ENCODE measurements around the gene ALDH1A2.

ALDH1A2 gene

DNA sequence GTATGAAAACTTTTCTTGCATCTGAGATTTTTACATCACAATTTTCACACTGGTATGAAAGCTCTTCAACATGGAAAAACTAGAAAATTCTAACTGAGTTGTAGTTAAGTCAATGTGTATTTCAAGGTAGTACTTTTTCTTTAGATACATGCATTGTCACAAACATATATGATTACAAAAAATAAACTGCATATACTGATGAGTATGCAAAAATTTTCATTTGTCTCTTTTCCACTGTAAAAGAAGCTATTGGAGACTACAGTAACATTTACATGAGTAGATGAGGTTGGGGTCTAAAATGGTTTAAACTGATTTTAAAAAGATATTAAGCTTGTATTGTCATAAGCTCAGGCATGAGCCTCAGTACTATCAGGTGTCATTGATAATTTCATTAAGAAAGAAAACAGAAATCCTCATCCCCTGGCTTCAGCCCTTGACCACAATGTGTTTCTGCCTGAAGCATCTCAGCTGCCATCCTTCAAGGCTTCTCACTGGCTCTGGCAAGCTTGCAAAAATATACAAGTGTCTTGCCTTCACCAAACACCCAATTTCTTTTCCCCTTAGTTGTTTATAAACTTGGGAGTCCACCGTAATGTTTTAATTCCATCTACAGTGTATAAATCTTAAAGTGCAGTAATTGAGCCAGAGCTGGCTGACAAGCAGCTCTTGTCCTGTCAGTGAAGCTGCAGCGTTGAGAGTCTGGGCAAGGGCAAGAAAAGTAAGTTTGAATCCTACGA is 71.9 kb downstream of the ALDH1A2 start:
- POLR2A ChIA-PET: no interaction called here
- CTCF ChIA-PET: no interaction called here
- no peaks in the 10 kb centered on the region for H3K36me3 ChIP-seq (ENCODE audit: control insufficient read depth in 4 of 4, insufficient read depth in 4 of 4, low read length in 3 of 4)
- H3K9me3 ChIP-seq (ENCODE audit: control extremely low read depth in 1 of 5, control insufficient read depth in 4 of 5, insufficient read depth in 2 of 5, low read depth in 1 of 5, low read length in 4 of 5): no peaks in the 10 kb centered on the region
- H3K4me3 ChIP-seq (ENCODE audit: control insufficient read depth in 1 of 7, extremely low read depth in 1 of 7, insufficient read depth in 4 of 7, low read depth in 2 of 7, low read length in 6 of 7): no peak overlapping the region
- peaks cover 2 to 8% (median 3%) of the 10 kb centered on the region in 5 experiments for H3K27me3 ChIP-seq (replicated peaks in 2 of 5; ENCODE audit: control insufficient read depth in 4 of 5, insufficient read depth in 5 of 5, low read length in 4 of 5)
- DNase-seq: no peak
- 94% methylated on average over 3 of the region's 3 CpGs for WGBS (ENCODE audit: insufficient coverage)
- H3K27ac ChIP-seq (ENCODE audit: insufficient read depth in 1 of 2, low read depth in 1 of 2, low read length in 2 of 2, poor library complexity in 1 of 2, severe bottlenecking in 2 of 2): no peak overlapping the region
- H3K4me1 ChIP-seq (ENCODE audit: control extremely low read depth in 1 of 4, control insufficient read depth in 4 of 4, insufficient read depth in 4 of 4, low read length in 3 of 4): no peaks in the 10 kb centered on the region

DNA sequence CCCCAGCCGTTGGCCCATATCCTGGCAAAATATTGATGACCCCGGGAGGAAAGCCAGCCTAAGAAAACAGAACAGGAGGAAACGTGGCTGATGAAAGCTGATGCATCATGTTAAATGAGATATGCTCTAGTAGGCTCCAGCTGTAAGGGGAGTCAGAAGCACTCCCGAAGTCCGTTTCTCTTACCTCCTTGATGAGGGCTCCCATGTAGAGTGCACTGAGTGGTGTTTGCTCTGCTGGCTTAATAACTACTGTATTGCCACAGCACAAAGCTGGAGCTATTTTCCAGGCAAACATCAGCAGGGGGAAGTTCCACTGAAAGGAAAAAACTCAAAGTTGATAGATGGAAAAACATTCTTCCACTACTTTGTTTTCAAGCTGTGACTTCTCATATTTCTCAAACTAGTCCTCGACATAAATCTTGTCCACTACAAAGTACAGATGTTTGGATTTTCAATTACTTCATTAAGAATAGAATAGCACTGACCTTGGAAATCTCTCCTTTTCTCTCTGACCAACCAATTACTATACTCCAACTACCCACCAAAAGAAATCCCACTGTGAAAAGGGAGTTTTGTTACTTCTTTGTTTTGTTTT is 72.7 kb downstream of the ALDH1A2 start:
- 88% methylated on average over 4 of the region's 6 CpGs for WGBS (ENCODE audit: insufficient coverage)
- no peak overlapping the region for H3K27ac ChIP-seq (ENCODE audit: insufficient read depth in 1 of 2, low read depth in 1 of 2, low read length in 2 of 2, poor library complexity in 1 of 2, severe bottlenecking in 2 of 2)
- H3K27me3 ChIP-seq (replicated peaks in 2 of 5; ENCODE audit: control insufficient read depth in 4 of 5, insufficient read depth in 5 of 5, low read length in 4 of 5): peaks cover 0 to 8% (median 3%) of the 10 kb centered on the region in 5 experiments
- no peak for DNase-seq
- CTCF ChIA-PET: no interaction called here
- no peaks in the 10 kb centered on the region for H3K9me3 ChIP-seq (ENCODE audit: control extremely low read depth in 1 of 5, control insufficient read depth in 4 of 5, insufficient read depth in 2 of 5, low read depth in 1 of 5, low read length in 4 of 5)
- no peaks in the 10 kb centered on the region for H3K36me3 ChIP-seq (ENCODE audit: control insufficient read depth in 4 of 4, insufficient read depth in 4 of 4, low read length in 3 of 4)
- no peaks in the 10 kb centered on the region for H3K4me1 ChIP-seq (ENCODE audit: control extremely low read depth in 1 of 4, control insufficient read depth in 4 of 4, insufficient read depth in 4 of 4, low read length in 3 of 4)
- H3K4me3 ChIP-seq (ENCODE audit: control insufficient read depth in 1 of 7, extremely low read depth in 1 of 7, insufficient read depth in 4 of 7, low read depth in 2 of 7, low read length in 6 of 7): no peak overlapping the region
- POLR2A ChIA-PET: no interaction called here

DNA sequence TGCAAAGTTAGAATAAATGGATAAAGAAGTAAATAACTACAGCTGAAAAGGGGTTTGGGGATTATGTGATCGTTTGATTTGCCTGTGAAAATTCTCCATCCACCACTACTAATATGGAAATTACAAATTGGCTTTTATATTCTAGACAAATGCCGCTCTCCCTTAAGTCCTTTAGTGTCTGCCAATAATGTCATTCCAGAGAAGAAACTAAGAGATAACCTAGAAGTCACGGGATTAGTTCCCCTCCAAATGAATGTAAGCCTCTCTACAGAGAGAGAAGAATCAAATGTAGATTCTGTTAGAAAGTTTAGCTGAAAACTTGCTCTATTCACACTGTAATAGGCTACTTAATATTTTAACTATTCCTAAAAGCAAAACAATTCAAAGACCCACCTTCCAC is 92.0 kb downstream of the ALDH1A2 start:
- ChIA-PET POLR2A (no interaction called here), CTCF (no interaction called here)
- H3K36me3 ChIP-seq (ENCODE audit: control insufficient read depth in 4 of 4, insufficient read depth in 4 of 4, low read length in 3 of 4): no peaks in the 10 kb centered on the region
- peaks cover 0 to 11% (median 2%) of the 10 kb centered on the region in 5 experiments for H3K27me3 ChIP-seq (replicated peaks in 2 of 5; ENCODE audit: control insufficient read depth in 4 of 5, insufficient read depth in 5 of 5, low read length in 4 of 5)
- H3K4me1 ChIP-seq (ENCODE audit: control extremely low read depth in 1 of 4, control insufficient read depth in 4 of 4, insufficient read depth in 4 of 4, low read length in 3 of 4): no peaks in the 10 kb centered on the region
- WGBS (ENCODE audit: insufficient coverage): no CpG with 5 or more reads among the region's 3 CpGs
- H3K4me3 ChIP-seq (ENCODE audit: control insufficient read depth in 1 of 7, extremely low read depth in 1 of 7, insufficient read depth in 4 of 7, low read depth in 2 of 7, low read length in 6 of 7): no peak overlapping the region
- peaks cover 0 to 1% (median 0%) of the 10 kb centered on the region in 5 experiments for H3K9me3 ChIP-seq (ENCODE audit: control extremely low read depth in 1 of 5, control insufficient read depth in 4 of 5, insufficient read depth in 2 of 5, low read depth in 1 of 5, low read length in 4 of 5)
- DNase-seq: no peak
- H3K27ac ChIP-seq (ENCODE audit: insufficient read depth in 1 of 2, low read depth in 1 of 2, low read length in 2 of 2, poor library complexity in 1 of 2, severe bottlenecking in 2 of 2): no peak overlapping the region

DNA sequence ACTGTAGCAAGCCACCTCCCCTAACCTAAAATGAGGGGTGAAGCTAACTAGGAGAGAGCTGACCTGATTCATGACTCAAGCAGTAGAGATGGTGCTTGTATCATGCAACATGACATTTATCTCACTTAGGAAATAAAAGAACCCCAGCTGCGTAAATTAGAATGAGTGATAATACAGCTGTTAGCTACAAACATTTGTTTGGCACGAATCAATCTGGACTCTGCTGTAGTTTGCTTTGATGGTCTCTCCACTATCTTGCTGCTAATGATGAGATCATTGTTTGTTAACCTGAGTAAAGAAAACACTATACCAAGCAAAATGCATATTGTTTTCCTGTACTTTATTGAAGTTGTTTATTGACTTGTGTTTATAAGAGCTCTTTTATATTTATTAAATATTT is 92.6 kb downstream of the ALDH1A2 start:
- Histone ChIP-seq H3K4me1 (ENCODE audit: control extremely low read depth in 1 of 4, control insufficient read depth in 4 of 4, insufficient read depth in 4 of 4, low read length in 3 of 4) (no peaks in the 10 kb centered on the region), H3K4me3 (ENCODE audit: control insufficient read depth in 1 of 7, extremely low read depth in 1 of 7, insufficient read depth in 4 of 7, low read depth in 2 of 7, low read length in 6 of 7) (no peak overlapping the region), H3K9me3 (ENCODE audit: control extremely low read depth in 1 of 5, control insufficient read depth in 4 of 5, insufficient read depth in 2 of 5, low read depth in 1 of 5, low read length in 4 of 5) (peaks cover 0 to 1% (median 0%) of the 10 kb centered on the region in 5 experiments), H3K27ac (ENCODE audit: insufficient read depth in 1 of 2, low read depth in 1 of 2, low read length in 2 of 2, poor library complexity in 1 of 2, severe bottlenecking in 2 of 2) (no peak overlapping the region), H3K36me3 (ENCODE audit: control insufficient read depth in 4 of 4, insufficient read depth in 4 of 4, low read length in 3 of 4) (no peaks in the 10 kb centered on the region), H3K27me3 (replicated peaks in 2 of 5; ENCODE audit: control insufficient read depth in 4 of 5, insufficient read depth in 5 of 5, low read length in 4 of 5) (peaks cover 0 to 11% (median 2%) of the 10 kb centered on the region in 5 experiments)
- CTCF ChIA-PET: no interaction called here
- POLR2A ChIA-PET: no interaction called here
- WGBS (ENCODE audit: insufficient coverage): 90% methylated on average over 2 of the region's 2 CpGs
- DNase-seq: no peak

GRCh38 chr15:57969996-57970395 is 95.5 kb downstream of the ALDH1A2 start:
- no peaks in the 10 kb centered on the region for H3K36me3 ChIP-seq (ENCODE audit: control insufficient read depth in 4 of 4, insufficient read depth in 4 of 4, low read length in 3 of 4)
- peaks cover 0 to 1% (median 0%) of the 10 kb centered on the region in 5 experiments for H3K9me3 ChIP-seq (ENCODE audit: control extremely low read depth in 1 of 5, control insufficient read depth in 4 of 5, insufficient read depth in 2 of 5, low read depth in 1 of 5, low read length in 4 of 5)
- POLR2A ChIA-PET: no interaction called here
- H3K4me1 ChIP-seq (ENCODE audit: control extremely low read depth in 1 of 4, control insufficient read depth in 4 of 4, insufficient read depth in 4 of 4, low read length in 3 of 4): no peaks in the 10 kb centered on the region
- peaks cover 0 to 15% (median 0%) of the 10 kb centered on the region in 5 experiments for H3K27me3 ChIP-seq (replicated peaks in 2 of 5; ENCODE audit: control insufficient read depth in 4 of 5, insufficient read depth in 5 of 5, low read length in 4 of 5)
- no peak overlapping the region for H3K4me3 ChIP-seq (ENCODE audit: control insufficient read depth in 1 of 7, extremely low read depth in 1 of 7, insufficient read depth in 4 of 7, low read depth in 2 of 7, low read length in 6 of 7)
- CTCF ChIA-PET: no interaction called here
- DNase-seq: no peak
- no peak overlapping the region for H3K27ac ChIP-seq (ENCODE audit: insufficient read depth in 1 of 2, low read depth in 1 of 2, low read length in 2 of 2, poor library complexity in 1 of 2, severe bottlenecking in 2 of 2)

GRCh38 chr15:57969355-57969754 is 96.2 kb downstream of the ALDH1A2 start:
- CTCF ChIA-PET: no interaction called here
- POLR2A ChIA-PET: no interaction called here
- no peaks in the 10 kb centered on the region for H3K4me1 ChIP-seq (ENCODE audit: control extremely low read depth in 1 of 4, control insufficient read depth in 4 of 4, insufficient read depth in 4 of 4, low read length in 3 of 4)
- peak; percentile 2 to 19 (median 7) for DNase-seq
- H3K9me3 ChIP-seq (ENCODE audit: control extremely low read depth in 1 of 5, control insufficient read depth in 4 of 5, insufficient read depth in 2 of 5, low read depth in 1 of 5, low read length in 4 of 5): no peaks in the 10 kb centered on the region
- no peak overlapping the region for H3K4me3 ChIP-seq (ENCODE audit: control insufficient read depth in 1 of 7, extremely low read depth in 1 of 7, insufficient read depth in 4 of 7, low read depth in 2 of 7, low read length in 6 of 7)
- H3K27me3 ChIP-seq (replicated peaks in 2 of 5; ENCODE audit: control insufficient read depth in 4 of 5, insufficient read depth in 5 of 5, low read length in 4 of 5): peaks cover 0 to 12% (median under 1%) of the 10 kb centered on the region in 5 experiments
- H3K27ac ChIP-seq (ENCODE audit: insufficient read depth in 1 of 2, low read depth in 1 of 2, low read length in 2 of 2, poor library complexity in 1 of 2, severe bottlenecking in 2 of 2): no peak overlapping the region
- WGBS (ENCODE audit: insufficient coverage): 87% methylated on average over 3 of the region's 5 CpGs
- H3K36me3 ChIP-seq (ENCODE audit: control insufficient read depth in 4 of 4, insufficient read depth in 4 of 4, low read length in 3 of 4): no peaks in the 10 kb centered on the region

GRCh38 chr15:57962887-57963286 is 102.6 kb downstream of the ALDH1A2 start:
- Histone ChIP-seq H3K27me3 (replicated peaks in 2 of 5; ENCODE audit: control insufficient read depth in 4 of 5, insufficient read depth in 5 of 5, low read length in 4 of 5) (peaks cover 0 to 18% (median 7%) of the 10 kb centered on the region in 5 experiments), H3K9me3 (ENCODE audit: control extremely low read depth in 1 of 5, control insufficient read depth in 4 of 5, insufficient read depth in 2 of 5, low read depth in 1 of 5, low read length in 4 of 5) (no peaks in the 10 kb centered on the region), H3K27ac (ENCODE audit: insufficient read depth in 1 of 2, low read depth in 1 of 2, low read length in 2 of 2, poor library complexity in 1 of 2, severe bottlenecking in 2 of 2) (no peak overlapping the region), H3K36me3 (ENCODE audit: control insufficient read depth in 4 of 4, insufficient read depth in 4 of 4, low read length in 3 of 4) (no peaks in the 10 kb centered on the region), H3K4me3 (ENCODE audit: control insufficient read depth in 1 of 7, extremely low read depth in 1 of 7, insufficient read depth in 4 of 7, low read depth in 2 of 7, low read length in 6 of 7) (no peak overlapping the region), H3K4me1 (ENCODE audit: control extremely low read depth in 1 of 4, control insufficient read depth in 4 of 4, insufficient read depth in 4 of 4, low read length in 3 of 4) (no peaks in the 10 kb centered on the region)
- 67% methylated on average over 3 of the region's 4 CpGs for WGBS (ENCODE audit: insufficient coverage)
- ChIA-PET CTCF (interaction anchor here (0.6 kb wide), 1 partner anchor 1755 kb away, joined by 3 read pairs; no protein-coding TSS in a partner anchor), POLR2A (no interaction called here)
- no peak for DNase-seq
